ENCODE data around the gene LZTS2. TPM values are rescaled to one million over a fixed set of nuclear protein-coding genes. Genes with fewer than 3 reads are reported as not detected.

The LZTS2 gene
- total and polyA plus RNA-seq, 10 of the 15 experiments (the other 5 are each of a cell fraction or from before 2014, with no cell fraction given): 0.08 to 13.4 (median 7.2) TPM

- TF ChIP-seq, protein P1, sequence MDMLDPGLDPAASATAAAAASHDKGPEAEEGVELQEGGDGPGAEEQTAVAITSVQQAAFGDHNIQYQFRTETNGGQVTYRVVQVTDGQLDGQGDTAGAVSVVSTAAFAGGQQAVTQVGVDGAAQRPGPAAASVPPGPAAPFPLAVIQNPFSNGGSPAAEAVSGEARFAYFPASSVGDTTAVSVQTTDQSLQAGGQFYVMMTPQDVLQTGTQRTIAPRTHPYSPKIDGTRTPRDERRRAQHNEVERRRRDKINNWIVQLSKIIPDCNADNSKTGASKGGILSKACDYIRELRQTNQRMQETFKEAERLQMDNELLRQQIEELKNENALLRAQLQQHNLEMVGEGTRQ (IDR thresholded peaks at IDR 0.05; ENCODE audit: borderline replicate concordance, low read depth, low read length): no peak
- TF ChIP-seq FOS (IDR thresholded peaks at IDR 0.05; ENCODE audit: borderline replicate concordance, extremely low read depth, insufficient read length) (no peak), CHD4 (IDR thresholded peaks at IDR 0.05) (no peak), RFX5 (IDR thresholded peaks at IDR 0.05; ENCODE audit: low read depth, low read length) (no peak), CBFB (IDR thresholded peaks at IDR 0.05; ENCODE audit: low read depth) (no peak), IKZF1 (conservative IDR thresholded peaks at IDR 0.05) (no peak), MEF2B (IDR thresholded peaks at IDR 0.05; ENCODE audit: partially characterized antibody, poor library complexity, severe bottlenecking) (no peak), ATF2 (IDR thresholded peaks at IDR 0.05; ENCODE audit: low read length) (no peak)
- TF ChIP-seq, protein P2, sequence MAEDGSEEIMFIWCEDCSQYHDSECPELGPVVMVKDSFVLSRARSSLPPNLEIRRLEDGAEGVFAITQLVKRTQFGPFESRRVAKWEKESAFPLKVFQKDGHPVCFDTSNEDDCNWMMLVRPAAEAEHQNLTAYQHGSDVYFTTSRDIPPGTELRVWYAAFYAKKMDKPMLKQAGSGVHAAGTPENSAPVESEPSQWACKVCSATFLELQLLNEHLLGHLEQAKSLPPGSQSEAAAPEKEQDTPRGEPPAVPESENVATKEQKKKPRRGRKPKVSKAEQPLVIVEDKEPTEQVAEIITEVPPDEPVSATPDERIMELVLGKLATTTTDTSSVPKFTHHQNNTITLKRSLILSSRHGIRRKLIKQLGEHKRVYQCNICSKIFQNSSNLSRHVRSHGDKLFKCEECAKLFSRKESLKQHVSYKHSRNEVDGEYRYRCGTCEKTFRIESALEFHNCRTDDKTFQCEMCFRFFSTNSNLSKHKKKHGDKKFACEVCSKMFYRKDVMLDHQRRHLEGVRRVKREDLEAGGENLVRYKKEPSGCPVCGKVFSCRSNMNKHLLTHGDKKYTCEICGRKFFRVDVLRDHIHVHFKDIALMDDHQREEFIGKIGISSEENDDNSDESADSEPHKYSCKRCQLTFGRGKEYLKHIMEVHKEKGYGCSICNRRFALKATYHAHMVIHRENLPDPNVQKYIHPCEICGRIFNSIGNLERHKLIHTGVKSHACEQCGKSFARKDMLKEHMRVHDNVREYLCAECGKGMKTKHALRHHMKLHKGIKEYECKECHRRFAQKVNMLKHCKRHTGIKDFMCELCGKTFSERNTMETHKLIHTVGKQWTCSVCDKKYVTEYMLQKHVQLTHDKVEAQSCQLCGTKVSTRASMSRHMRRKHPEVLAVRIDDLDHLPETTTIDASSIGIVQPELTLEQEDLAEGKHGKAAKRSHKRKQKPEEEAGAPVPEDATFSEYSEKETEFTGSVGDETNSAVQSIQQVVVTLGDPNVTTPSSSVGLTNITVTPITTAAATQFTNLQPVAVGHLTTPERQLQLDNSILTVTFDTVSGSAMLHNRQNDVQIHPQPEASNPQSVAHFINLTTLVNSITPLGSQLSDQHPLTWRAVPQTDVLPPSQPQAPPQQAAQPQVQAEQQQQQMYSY (CRISPR knock-in tag; IDR thresholded peaks at IDR 0.05): no peak
Measured at GRCh38 chr10:101010329-101010728, 10.7 kb downstream of the LZTS2 start (continued).
